Brain microvascular endothelial cell (primary cell): ENCODE results near the gene SOX1.

Source experiments
- DNase-seq: peaks from one replicate; pipeline ENCODE4 v3.0.0-alpha.2; 2020
- H3K27ac ChIP-seq: fragments of 250-450 bp; sonication (Bioruptor Pico); 2 replicates; pipeline ENCODE4 v1.5.1; 2020; ENCODE audit warnings: mild to moderate bottlenecking, moderate library complexity
- H3K27me3 ChIP-seq: fragments of 250-450 bp; sonication (Bioruptor Pico); replicated peaks from 2 replicates; pipeline ENCODE4 v1.5.1; 2020; ENCODE audit warnings: mild to moderate bottlenecking
- H3K36me3 ChIP-seq: fragments of 250-450 bp; sonication (Bioruptor Pico); replicated peaks from 2 replicates; pipeline ENCODE4 v1.5.1; 2020; ENCODE audit warnings: mild to moderate bottlenecking
- H3K4me3 ChIP-seq: 2 replicates; pipeline ENCODE4 v1.5.1; 2011; ENCODE audit warnings: low read depth, mild to moderate bottlenecking, control low read depth, low read length, moderate library complexity
- in situ Hi-C: cut with HindIII; loops from 2 replicates; pipeline ENCODE4 v1.10.0; 2017; ENCODE audit warnings: low sequenced_read_pairs, low pct_ligation_motif_present
- TF ChIP-seq, protein P1 (sequence below): IDR thresholded peaks from 2 replicates; pipeline ENCODE4 v1.5.1; 2011; ENCODE audit warnings: low read depth, mild to moderate bottlenecking, moderate library complexity, low read length, control low read depth, inconsistent platforms; ENCODE audit errors: missing control alignments

Gene SOX1

DNA sequence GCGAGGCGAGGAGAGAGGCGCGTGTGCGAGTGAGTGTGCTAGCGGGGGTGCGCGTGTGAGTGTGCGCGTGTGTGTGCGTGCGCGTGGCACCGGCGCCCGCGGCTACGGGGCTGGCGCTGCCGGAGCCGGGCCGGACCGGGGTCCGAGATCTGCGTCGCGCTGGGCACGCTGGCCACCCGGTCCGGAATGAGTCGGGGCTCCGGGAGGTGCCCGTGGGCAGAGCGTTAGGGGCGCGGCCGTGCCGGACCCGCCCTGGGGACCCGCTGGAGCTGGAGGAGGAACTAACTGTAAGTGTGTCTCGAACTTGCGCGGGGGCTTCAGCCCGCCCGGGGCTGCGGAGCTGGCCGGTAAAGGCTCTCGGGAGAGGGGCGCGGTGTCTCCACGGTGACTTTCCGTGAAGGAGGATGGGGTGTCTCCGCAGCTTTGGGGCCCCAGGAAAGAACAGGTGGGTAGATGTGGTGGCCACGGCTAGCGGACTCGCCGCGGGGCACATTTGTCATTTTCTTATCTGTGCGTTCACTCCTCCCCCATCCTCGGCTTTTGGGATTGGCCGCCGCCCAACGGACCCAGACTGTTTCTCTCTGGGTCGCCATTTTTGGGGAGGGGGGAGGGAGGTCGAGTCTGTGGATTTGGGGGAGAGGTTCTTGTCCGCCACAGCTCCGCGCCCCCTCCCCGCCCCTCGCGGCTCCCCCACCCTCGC is 10.1 kb upstream of the SOX1 start:
- Histone ChIP-seq H3K27me3 (peaks cover 88% of the 10 kb centered on the region), H3K27ac (no peak overlapping the region), H3K36me3 (no peaks in the 10 kb centered on the region), H3K4me3 (no peak overlapping the region)
- in situ Hi-C loops, result no loop called here
- no peak for DNase-seq
- TF ChIP-seq, protein P1, sequence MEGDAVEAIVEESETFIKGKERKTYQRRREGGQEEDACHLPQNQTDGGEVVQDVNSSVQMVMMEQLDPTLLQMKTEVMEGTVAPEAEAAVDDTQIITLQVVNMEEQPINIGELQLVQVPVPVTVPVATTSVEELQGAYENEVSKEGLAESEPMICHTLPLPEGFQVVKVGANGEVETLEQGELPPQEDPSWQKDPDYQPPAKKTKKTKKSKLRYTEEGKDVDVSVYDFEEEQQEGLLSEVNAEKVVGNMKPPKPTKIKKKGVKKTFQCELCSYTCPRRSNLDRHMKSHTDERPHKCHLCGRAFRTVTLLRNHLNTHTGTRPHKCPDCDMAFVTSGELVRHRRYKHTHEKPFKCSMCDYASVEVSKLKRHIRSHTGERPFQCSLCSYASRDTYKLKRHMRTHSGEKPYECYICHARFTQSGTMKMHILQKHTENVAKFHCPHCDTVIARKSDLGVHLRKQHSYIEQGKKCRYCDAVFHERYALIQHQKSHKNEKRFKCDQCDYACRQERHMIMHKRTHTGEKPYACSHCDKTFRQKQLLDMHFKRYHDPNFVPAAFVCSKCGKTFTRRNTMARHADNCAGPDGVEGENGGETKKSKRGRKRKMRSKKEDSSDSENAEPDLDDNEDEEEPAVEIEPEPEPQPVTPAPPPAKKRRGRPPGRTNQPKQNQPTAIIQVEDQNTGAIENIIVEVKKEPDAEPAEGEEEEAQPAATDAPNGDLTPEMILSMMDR, result no peak

DNA sequence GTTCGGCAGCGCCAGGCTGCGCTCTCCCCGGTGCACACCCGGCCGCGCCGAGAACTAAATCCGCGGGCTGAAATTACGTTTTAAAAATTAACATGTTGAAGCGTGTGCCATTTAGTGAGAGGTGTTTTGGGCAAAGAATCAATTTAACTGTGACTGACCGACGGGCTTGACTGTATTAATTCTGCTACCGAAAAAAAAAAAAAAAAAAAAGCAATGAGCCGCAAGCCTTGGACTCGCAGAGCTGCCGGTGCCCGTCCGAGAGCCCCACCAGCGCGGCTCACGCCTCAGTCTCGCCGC is 9.6 kb upstream of the SOX1 start:
- in situ Hi-C loops, result no loop called here
- peaks cover 93% of the 10 kb centered on the region for H3K27me3 ChIP-seq
- TF ChIP-seq, protein P1, result no peak
- no peak for DNase-seq
- no peak overlapping the region for H3K4me3 ChIP-seq
- no peak overlapping the region for H3K27ac ChIP-seq
- H3K36me3 ChIP-seq, result no peaks in the 10 kb centered on the region

DNA sequence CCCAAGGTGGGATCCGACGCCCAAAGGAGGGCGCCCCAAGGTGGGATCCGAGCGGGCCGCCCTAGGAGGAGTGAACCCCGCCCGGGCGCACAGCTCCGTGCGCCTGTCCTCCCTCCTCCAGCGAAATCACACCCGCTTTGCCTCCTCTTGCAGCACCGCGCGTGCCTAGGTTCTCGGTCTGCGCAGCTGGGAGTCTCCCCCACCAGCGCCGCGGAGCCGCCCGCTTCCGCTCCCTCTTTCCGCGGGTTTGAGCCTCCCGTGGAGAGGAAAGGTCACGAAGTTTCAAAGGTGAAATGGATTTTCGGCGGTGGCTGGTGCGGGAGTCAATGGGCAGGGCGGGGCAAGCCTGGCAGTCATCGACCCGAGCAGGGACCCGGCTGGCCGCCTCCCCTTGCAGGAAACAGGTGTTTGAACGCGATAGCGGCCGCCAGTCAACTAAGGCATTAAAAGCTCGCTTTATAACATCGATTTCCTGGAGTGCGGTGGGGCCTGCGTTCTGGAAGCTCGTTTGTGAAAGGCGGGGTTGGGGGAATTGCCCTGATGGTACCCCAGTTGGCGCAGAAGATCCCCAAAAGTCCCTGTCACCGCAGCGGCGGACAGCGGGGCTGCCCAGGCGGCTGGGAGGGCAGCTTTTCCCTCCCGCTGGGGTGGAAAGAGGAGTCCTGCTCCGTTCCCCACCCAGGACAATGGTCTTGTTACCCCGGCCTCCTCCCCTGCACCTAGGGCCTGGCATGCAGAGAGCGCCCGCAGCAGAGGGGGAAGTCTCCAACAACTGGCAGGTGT is 9.0 kb upstream of the SOX1 start:
- Histone ChIP-seq H3K27me3 (peaks cover 95% of the 10 kb centered on the region), H3K4me3 (no peak overlapping the region), H3K36me3 (no peaks in the 10 kb centered on the region), H3K27ac (no peak overlapping the region)
- TF ChIP-seq, protein P1, result no peak
- in situ Hi-C loops, result no loop called here
- no peak for DNase-seq

DNA sequence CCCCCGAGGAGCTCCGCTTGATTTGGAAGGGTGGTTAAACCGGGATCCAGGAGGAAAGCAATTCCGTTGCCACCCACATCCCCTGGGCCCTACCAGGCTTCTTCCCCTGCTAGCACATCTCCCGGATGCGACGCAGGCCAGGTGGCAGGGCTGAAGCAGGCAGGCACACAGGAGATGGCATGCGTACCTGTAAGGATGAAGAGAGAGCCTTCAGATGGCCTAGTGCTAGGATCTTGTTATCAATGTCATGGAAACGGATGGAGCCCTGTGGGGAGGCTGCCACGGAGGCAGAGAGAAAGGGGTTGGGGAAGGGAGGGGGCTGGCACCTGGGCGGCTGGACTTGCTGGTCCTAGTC is 8.5 kb upstream of the SOX1 start:
- TF ChIP-seq, protein P1, result no peak
- in situ Hi-C loops, result no loop called here
- Histone ChIP-seq H3K4me3 (no peak overlapping the region), H3K27ac (no peak overlapping the region), H3K27me3 (peaks cover 94% of the 10 kb centered on the region), H3K36me3 (no peaks in the 10 kb centered on the region)
- no peak for DNase-seq

DNA sequence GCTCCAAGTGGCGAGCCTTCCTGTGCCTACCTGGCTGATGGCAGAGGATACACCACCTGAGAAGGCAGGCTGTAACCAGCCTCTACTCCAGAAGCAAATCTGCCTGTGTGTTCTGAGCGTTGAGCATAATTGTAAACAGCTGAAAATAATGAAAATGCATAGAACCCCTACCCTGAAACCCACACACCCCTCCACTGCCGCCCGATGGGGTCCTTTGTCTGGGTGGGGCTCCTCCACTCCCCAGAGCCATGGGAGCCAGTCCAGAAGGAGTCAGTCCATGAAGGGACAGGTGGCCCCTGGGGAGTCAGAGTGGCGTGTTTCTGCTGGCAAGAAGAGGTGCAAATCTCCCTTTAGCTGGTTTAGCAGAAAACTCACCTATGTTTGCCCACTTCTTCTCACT is 8.0 kb upstream of the SOX1 start:
- Histone ChIP-seq H3K4me3 (no peak overlapping the region), H3K36me3 (no peaks in the 10 kb centered on the region), H3K27ac (no peak overlapping the region), H3K27me3 (peaks cover 93% of the 10 kb centered on the region)
- in situ Hi-C loops, result no loop called here
- TF ChIP-seq, protein P1, result no peak
- DNase-seq, result no peak
